ENCODE data around the gene DAW1. TPM values are rescaled to one million over a fixed set of nuclear protein-coding genes. Genes with fewer than 3 reads are reported as not detected.

The DAW1 gene
- polyA plus RNA-seq, 2 donors, result 0.01 TPM; not detected in 1

DNA sequence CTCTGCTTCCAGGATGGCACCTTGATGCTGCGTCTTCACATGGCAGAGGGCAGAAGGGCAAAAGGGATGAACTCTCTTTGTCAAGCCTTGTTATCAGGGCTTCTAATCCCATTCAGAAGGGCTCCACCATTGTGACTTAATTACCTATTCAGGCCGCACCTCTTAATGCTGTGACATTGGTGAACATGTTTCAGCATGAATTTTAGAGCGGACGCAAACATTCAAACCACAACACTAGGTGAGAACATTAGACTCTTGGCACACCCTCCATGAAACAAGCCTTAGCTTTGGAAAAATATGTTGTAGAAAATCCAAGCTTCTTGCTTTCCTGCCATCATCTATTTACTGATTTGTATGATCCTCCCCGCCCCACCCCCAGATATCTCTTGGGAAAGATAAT is 17.9 kb downstream of the DAW1 start:
- 60 to 76% methylated on average over 5 of the region's 5 CpGs for WGBS, 2 donors
- Histone ChIP-seq H3K27me3 (ENCODE audit: control insufficient read depth in 1 of 2, insufficient read depth in 2 of 2, low read length in 2 of 2) (no peaks in the 10 kb centered on the region), H3K9me3 (ENCODE audit: control insufficient read depth in 2 of 2, insufficient read depth in 1 of 2, low read depth in 1 of 2, low read length in 1 of 2) (no peaks in the 10 kb centered on the region), H3K4me3 (ENCODE audit: low read depth in 1 of 2, low read length in 2 of 2) (no peak overlapping the region), H3K36me3 (ENCODE audit: control insufficient read depth in 2 of 2, insufficient read depth in 2 of 2, low read length in 1 of 2) (no peaks in the 10 kb centered on the region), H3K27ac (ENCODE audit: low read depth in 2 of 2, low read length in 1 of 2) (no peak overlapping the region), H3K4me1 (ENCODE audit: control insufficient read depth in 2 of 2, insufficient read depth in 2 of 2, low read length in 1 of 2) (no peaks in the 10 kb centered on the region)

DNA sequence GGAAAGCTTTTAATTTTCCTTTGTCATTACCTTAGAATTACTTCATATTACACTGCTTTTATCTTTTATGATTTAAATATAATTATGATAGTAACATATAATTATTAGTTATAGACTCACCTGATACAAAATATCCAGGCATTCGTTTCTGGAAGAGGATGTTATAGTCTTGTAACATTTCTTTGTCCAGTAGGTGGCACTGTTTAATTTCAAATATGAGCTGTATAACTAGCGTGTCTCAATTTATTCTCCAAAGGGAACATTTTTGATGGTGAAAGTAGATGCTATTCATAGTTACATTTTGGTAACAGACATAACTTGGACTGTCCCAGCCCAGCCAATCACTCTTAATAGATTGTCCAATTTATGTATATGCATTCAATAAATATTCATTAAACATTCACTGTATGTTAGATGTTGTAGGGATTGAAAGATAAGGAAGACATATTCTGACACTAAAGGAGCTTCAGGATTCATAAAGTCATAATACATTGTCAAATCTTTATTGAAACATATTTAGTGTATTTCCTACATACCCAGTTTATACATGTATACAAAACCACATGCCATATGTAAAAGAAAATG is 19.2 kb downstream of the DAW1 start:
- Histone ChIP-seq H3K4me3 (ENCODE audit: low read depth in 1 of 2, low read length in 2 of 2) (no peak overlapping the region), H3K27ac (ENCODE audit: low read depth in 2 of 2, low read length in 1 of 2) (no peak overlapping the region), H3K27me3 (ENCODE audit: control insufficient read depth in 1 of 2, insufficient read depth in 2 of 2, low read length in 2 of 2) (no peaks in the 10 kb centered on the region), H3K9me3 (ENCODE audit: control insufficient read depth in 2 of 2, insufficient read depth in 1 of 2, low read depth in 1 of 2, low read length in 1 of 2) (no peaks in the 10 kb centered on the region), H3K36me3 (ENCODE audit: control insufficient read depth in 2 of 2, insufficient read depth in 2 of 2, low read length in 1 of 2) (no peaks in the 10 kb centered on the region), H3K4me1 (ENCODE audit: control insufficient read depth in 2 of 2, insufficient read depth in 2 of 2, low read length in 1 of 2) (no peaks in the 10 kb centered on the region)
- 3% methylated on average over 2 of the region's 2 CpGs for WGBS, 2 donors

DNA sequence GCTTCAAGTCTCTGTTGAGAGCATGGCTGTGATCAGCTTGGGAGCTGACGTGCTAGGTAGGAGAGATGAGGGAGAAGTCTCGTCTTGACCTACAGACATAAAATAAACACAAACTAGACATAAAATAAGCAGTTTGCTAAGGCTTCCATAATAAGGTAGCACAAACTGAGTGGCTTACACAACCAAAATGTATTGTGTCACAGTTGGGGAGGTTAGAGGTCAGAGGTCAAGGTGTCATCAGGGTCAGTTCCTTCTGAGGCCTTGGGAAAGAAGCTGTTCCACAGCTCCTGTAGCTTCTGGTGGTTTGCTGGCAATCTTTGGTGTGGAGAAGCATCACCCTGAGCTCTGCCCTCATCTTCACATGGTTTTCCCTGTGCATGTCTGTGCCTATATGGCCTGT is 20.2 kb downstream of the DAW1 start:
- H3K27me3 ChIP-seq (ENCODE audit: control insufficient read depth in 1 of 2, insufficient read depth in 2 of 2, low read length in 2 of 2), result no peaks in the 10 kb centered on the region
- WGBS, 2 donors, result 84 to 87% methylated on average over 2 of the region's 2 CpGs
- no peaks in the 10 kb centered on the region for H3K4me1 ChIP-seq (ENCODE audit: control insufficient read depth in 2 of 2, insufficient read depth in 2 of 2, low read length in 1 of 2)
- no peak overlapping the region for H3K27ac ChIP-seq (ENCODE audit: low read depth in 2 of 2, low read length in 1 of 2)
- H3K36me3 ChIP-seq (ENCODE audit: control insufficient read depth in 2 of 2, insufficient read depth in 2 of 2, low read length in 1 of 2), result no peaks in the 10 kb centered on the region
- H3K9me3 ChIP-seq (ENCODE audit: control insufficient read depth in 2 of 2, insufficient read depth in 1 of 2, low read depth in 1 of 2, low read length in 1 of 2), result no peaks in the 10 kb centered on the region
- no peak overlapping the region for H3K4me3 ChIP-seq (ENCODE audit: low read depth in 1 of 2, low read length in 2 of 2)

DNA sequence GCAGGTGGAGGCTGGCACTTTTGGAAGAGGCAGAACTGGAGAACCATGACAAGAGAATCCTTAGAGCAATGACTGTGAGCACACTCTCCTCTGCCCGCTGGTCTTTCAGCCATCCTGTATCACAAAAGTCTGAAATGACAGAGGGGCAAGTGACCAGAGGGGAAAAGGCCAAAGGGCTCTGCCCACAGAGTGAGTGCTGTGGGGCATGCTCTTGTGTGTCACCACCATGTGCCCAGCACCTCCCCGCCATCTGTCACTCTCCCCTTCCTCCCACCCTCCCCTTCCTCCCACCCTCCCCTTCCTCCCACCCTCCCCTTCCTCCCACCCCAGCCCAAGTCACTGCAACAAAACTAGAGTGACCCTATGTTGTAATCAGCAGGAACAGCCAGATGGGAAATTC is 31.9 kb downstream of the DAW1 start:
- WGBS, 2 donors, result 55 to 71% methylated on average over 2 of the region's 2 CpGs
- Histone ChIP-seq H3K9me3 (ENCODE audit: control insufficient read depth in 2 of 2, insufficient read depth in 1 of 2, low read depth in 1 of 2, low read length in 1 of 2) (no peaks in the 10 kb centered on the region), H3K36me3 (ENCODE audit: control insufficient read depth in 2 of 2, insufficient read depth in 2 of 2, low read length in 1 of 2) (no peaks in the 10 kb centered on the region), H3K27me3 (ENCODE audit: control insufficient read depth in 1 of 2, insufficient read depth in 2 of 2, low read length in 2 of 2) (no peaks in the 10 kb centered on the region), H3K27ac (ENCODE audit: low read depth in 2 of 2, low read length in 1 of 2) (no peak overlapping the region), H3K4me1 (ENCODE audit: control insufficient read depth in 2 of 2, insufficient read depth in 2 of 2, low read length in 1 of 2) (no peaks in the 10 kb centered on the region), H3K4me3 (ENCODE audit: low read depth in 1 of 2, low read length in 2 of 2) (no peak overlapping the region)

DNA sequence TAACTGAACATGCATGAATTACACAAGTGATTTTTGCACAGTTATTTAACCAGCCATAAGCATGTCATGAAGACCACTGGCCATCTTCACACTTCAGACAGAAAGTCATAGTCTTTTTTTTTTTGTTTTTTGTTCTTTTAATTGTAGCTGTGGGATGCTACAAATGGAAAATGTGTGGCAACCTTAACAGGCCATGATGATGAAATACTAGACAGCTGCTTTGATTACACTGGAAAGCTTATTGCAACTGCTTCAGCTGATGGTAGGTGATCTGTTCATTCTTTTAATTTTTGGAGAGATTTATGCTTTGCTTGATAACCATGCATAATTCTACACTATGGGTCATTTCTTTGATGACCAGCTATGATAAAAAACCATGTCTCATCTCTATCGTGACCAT is 35.6 kb downstream of the DAW1 start:
- H3K27me3 ChIP-seq (ENCODE audit: control insufficient read depth in 1 of 2, insufficient read depth in 2 of 2, low read length in 2 of 2), result no peaks in the 10 kb centered on the region
- no peaks in the 10 kb centered on the region for H3K9me3 ChIP-seq (ENCODE audit: control insufficient read depth in 2 of 2, insufficient read depth in 1 of 2, low read depth in 1 of 2, low read length in 1 of 2)
- no peaks in the 10 kb centered on the region for H3K4me1 ChIP-seq (ENCODE audit: control insufficient read depth in 2 of 2, insufficient read depth in 2 of 2, low read length in 1 of 2)
- 82% methylated on average over 1 of the region's 1 CpG for WGBS, 2 donors
- no peak overlapping the region for H3K4me3 ChIP-seq (ENCODE audit: low read depth in 1 of 2, low read length in 2 of 2)
- H3K36me3 ChIP-seq (ENCODE audit: control insufficient read depth in 2 of 2, insufficient read depth in 2 of 2, low read length in 1 of 2), result no peaks in the 10 kb centered on the region
- H3K27ac ChIP-seq (ENCODE audit: low read depth in 2 of 2, low read length in 1 of 2), result no peak overlapping the region

DNA sequence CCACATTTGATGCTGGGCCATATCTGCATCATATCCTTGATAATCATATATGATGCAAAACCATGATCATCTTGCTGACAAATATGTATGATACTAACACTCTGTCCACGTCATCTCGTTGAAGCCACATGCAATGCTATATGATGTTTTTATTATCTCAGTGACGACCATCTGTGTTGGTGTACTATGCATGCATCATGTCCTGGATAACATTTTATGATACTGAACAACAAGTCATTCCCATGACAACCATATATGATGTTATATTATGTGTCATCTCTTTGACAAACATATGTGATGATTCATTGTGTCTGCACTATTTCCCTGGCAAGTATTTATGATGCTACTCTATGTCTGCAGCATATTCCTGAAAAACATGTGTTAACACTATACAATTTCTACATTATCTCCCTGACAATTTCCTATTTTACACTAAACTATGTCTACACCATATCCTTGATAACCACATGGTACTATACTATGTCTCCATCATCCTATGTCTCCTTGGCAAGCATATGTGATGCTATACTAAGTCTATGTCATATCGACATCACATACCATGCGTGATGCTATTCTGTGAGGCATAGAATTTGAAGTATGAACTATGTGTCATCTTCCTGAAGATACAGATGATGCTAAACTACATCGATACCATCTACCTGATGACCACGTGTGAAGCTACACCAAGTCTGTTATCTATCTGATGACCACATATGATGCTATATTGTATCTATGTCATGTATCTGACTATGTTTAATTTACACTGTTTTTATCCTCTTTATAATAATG is 37.0 kb downstream of the DAW1 start:
- no peaks in the 10 kb centered on the region for H3K9me3 ChIP-seq (ENCODE audit: control insufficient read depth in 2 of 2, insufficient read depth in 1 of 2, low read depth in 1 of 2, low read length in 1 of 2)
- no peaks in the 10 kb centered on the region for H3K36me3 ChIP-seq (ENCODE audit: control insufficient read depth in 2 of 2, insufficient read depth in 2 of 2, low read length in 1 of 2)
- 77 to 80% methylated on average over 7 of the region's 7 CpGs for WGBS, 2 donors
- no peak overlapping the region for H3K27ac ChIP-seq (ENCODE audit: low read depth in 2 of 2, low read length in 1 of 2)
- H3K4me1 ChIP-seq (ENCODE audit: control insufficient read depth in 2 of 2, insufficient read depth in 2 of 2, low read length in 1 of 2), result no peaks in the 10 kb centered on the region
- no peaks in the 10 kb centered on the region for H3K27me3 ChIP-seq (ENCODE audit: control insufficient read depth in 1 of 2, insufficient read depth in 2 of 2, low read length in 2 of 2)
- H3K4me3 ChIP-seq (ENCODE audit: low read depth in 1 of 2, low read length in 2 of 2), result no peak overlapping the region

DNA sequence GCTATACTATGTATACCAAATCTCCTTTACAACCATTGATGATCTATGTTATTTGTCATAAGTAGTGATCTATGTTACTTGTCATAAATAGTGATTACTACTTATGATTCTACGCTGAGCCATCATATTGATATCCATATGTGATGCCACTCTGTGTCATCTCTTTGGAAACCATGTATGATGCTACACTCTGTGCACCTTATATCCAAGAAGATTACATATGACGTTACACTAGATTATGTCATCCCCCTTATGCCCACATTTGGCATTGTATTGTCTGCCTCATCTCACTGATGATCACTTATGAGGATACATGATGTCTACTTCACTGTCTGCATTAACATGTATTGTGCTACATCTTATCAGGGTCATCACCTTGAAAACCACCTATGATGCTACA is 42.9 kb downstream of the DAW1 start:
- Histone ChIP-seq H3K27ac (ENCODE audit: low read depth in 2 of 2, low read length in 1 of 2) (no peak overlapping the region), H3K4me3 (ENCODE audit: low read depth in 1 of 2, low read length in 2 of 2) (no peak overlapping the region), H3K4me1 (ENCODE audit: control insufficient read depth in 2 of 2, insufficient read depth in 2 of 2, low read length in 1 of 2) (no peaks in the 10 kb centered on the region), H3K36me3 (ENCODE audit: control insufficient read depth in 2 of 2, insufficient read depth in 2 of 2, low read length in 1 of 2) (no peaks in the 10 kb centered on the region), H3K27me3 (ENCODE audit: control insufficient read depth in 1 of 2, insufficient read depth in 2 of 2, low read length in 2 of 2) (no peaks in the 10 kb centered on the region), H3K9me3 (ENCODE audit: control insufficient read depth in 2 of 2, insufficient read depth in 1 of 2, low read depth in 1 of 2, low read length in 1 of 2) (no peaks in the 10 kb centered on the region)
- 63 to 65% methylated on average over 2 of the region's 2 CpGs for WGBS, 2 donors

DNA sequence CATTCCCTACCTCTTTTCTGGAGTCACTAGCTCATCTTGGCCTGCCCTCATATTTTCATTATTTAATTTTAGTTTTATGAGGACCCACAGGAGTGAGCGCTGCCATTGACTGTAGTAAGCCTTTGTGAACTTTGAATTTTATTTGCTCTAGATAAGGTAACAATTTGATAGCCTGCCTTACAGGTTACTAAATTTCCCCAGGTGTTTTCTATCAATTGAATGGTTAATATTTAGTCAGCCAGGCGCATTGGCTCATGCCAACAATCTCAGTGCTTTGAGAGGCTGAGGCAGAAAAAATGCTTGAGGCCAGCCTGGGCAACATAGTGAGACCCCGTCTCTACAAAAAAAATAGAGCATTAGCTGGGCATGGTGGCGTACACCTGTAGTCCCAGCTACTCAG is 50.2 kb downstream of the DAW1 start:
- Histone ChIP-seq H3K4me3 (ENCODE audit: low read depth in 1 of 2, low read length in 2 of 2) (no peak overlapping the region), H3K27ac (ENCODE audit: low read depth in 2 of 2, low read length in 1 of 2) (no peak overlapping the region), H3K27me3 (ENCODE audit: control insufficient read depth in 1 of 2, insufficient read depth in 2 of 2, low read length in 2 of 2) (no peaks in the 10 kb centered on the region), H3K9me3 (ENCODE audit: control insufficient read depth in 2 of 2, insufficient read depth in 1 of 2, low read depth in 1 of 2, low read length in 1 of 2) (no peaks in the 10 kb centered on the region), H3K4me1 (ENCODE audit: control insufficient read depth in 2 of 2, insufficient read depth in 2 of 2, low read length in 1 of 2) (no peaks in the 10 kb centered on the region), H3K36me3 (ENCODE audit: control insufficient read depth in 2 of 2, insufficient read depth in 2 of 2, low read length in 1 of 2) (no peaks in the 10 kb centered on the region)
- WGBS, 2 donors, result 62 to 68% methylated on average over 4 of the region's 4 CpGs

DNA sequence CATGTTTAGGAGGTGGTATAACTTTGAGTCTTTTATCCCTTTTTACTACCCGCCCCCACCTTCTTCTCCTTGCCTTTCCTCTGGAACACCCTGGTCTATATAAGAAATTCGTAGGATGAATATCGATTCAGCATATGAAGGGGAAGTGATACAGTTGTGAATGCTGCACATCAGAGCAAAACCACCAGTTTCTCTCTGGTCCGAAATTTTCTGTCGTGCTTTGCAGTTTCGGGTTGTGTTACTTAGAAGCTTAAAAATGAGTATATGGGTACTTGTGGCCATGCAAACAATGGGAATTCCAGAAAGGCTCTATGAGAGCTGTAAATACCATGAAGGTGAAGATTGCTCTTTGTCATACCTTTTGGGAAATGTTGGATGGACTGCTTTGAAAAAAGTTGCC is 60.6 kb downstream of the DAW1 start:
- WGBS, 2 donors, result 85 to 87% methylated on average over 6 of the region's 6 CpGs
- Histone ChIP-seq H3K36me3 (ENCODE audit: control insufficient read depth in 2 of 2, insufficient read depth in 2 of 2, low read length in 1 of 2) (no peaks in the 10 kb centered on the region), H3K27me3 (ENCODE audit: control insufficient read depth in 1 of 2, insufficient read depth in 2 of 2, low read length in 2 of 2) (no peaks in the 10 kb centered on the region), H3K4me1 (ENCODE audit: control insufficient read depth in 2 of 2, insufficient read depth in 2 of 2, low read length in 1 of 2) (no peaks in the 10 kb centered on the region), H3K27ac (ENCODE audit: low read depth in 2 of 2, low read length in 1 of 2) (no peak overlapping the region), H3K4me3 (ENCODE audit: low read depth in 1 of 2, low read length in 2 of 2) (no peak overlapping the region), H3K9me3 (ENCODE audit: control insufficient read depth in 2 of 2, insufficient read depth in 1 of 2, low read depth in 1 of 2, low read length in 1 of 2) (no peaks in the 10 kb centered on the region)

DNA sequence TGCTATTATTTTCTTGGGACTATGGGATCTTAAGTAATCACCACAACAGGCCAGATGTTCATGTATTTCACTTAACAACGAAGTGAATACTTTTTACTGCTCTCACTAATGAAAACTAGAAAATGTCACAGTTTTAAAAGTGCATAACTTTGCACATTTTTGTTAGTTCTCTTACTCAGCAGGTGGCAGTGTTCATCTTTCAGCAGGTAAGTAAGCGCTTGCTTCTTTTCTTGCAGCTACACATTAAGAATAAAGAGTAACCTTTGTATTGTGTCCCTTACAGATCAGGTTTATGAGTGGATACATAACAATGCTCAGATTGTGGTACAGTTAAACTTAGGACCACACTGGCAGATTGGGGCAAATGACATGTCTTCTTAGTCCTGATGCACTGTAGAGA is 61.0 kb downstream of the DAW1 start:
- Histone ChIP-seq H3K4me3 (ENCODE audit: low read depth in 1 of 2, low read length in 2 of 2) (no peak overlapping the region), H3K4me1 (ENCODE audit: control insufficient read depth in 2 of 2, insufficient read depth in 2 of 2, low read length in 1 of 2) (no peaks in the 10 kb centered on the region), H3K9me3 (ENCODE audit: control insufficient read depth in 2 of 2, insufficient read depth in 1 of 2, low read depth in 1 of 2, low read length in 1 of 2) (no peaks in the 10 kb centered on the region), H3K36me3 (ENCODE audit: control insufficient read depth in 2 of 2, insufficient read depth in 2 of 2, low read length in 1 of 2) (no peaks in the 10 kb centered on the region), H3K27ac (ENCODE audit: low read depth in 2 of 2, low read length in 1 of 2) (no peak overlapping the region), H3K27me3 (ENCODE audit: control insufficient read depth in 1 of 2, insufficient read depth in 2 of 2, low read length in 2 of 2) (no peaks in the 10 kb centered on the region)
- WGBS, 2 donors, result 58 to 64% methylated on average over 2 of the region's 2 CpGs

Data from esophagus (tissue), 2 donors.